Activated T-cell treated with anti-CD3 and anti-CD28 coated beads, Interleukin-2, amount 50 U/mL, for 1 hour (primary cell): Measurements from ENCODE around the gene ITM2B.
A peak's percentile ranks its signal among the peaks of the same experiment; 100 is the strongest.

Source experiments
- DNase-seq: peaks from one replicate; pipeline ENCODE4 v3.0.0-alpha.2; 2020

Gene ITM2B

GRCh38 chr13:48263196-48263595, 30.2 kb downstream of the ITM2B start:
- DNase-seq: no peak

GRCh38 chr13:48264058-48264457, 31.1 kb downstream of the ITM2B start:
- no peak for DNase-seq

- no peak for DNase-seq
Observed at GRCh38 chr13:48265217-48265815, 32.3 kb downstream of the ITM2B start.

- no peak for DNase-seq
Observed at GRCh38 chr13:48266150-48266549, 33.1 kb downstream of the ITM2B start.

GRCh38 chr13:48266701-48267639, 34.0 kb downstream of the ITM2B start:
- DNase-seq: no peak

- DNase-seq: no peak
Observed at GRCh38 chr13:48268019-48268418, 35.0 kb downstream of the ITM2B start.

- no peak for DNase-seq
Observed at GRCh38 chr13:48273346-48273745, 40.3 kb downstream of the ITM2B start.

- DNase-seq: no peak
Observed at GRCh38 chr13:48275507-48275906, 42.5 kb downstream of the ITM2B start.

GRCh38 chr13:48278806-48279205, 45.8 kb downstream of the ITM2B start:
- DNase-seq: no peak

GRCh38 chr13:48281556-48281955, 48.5 kb downstream of the ITM2B start:
- DNase-seq: no peak

GRCh38 chr13:48291730-48292129, 58.7 kb downstream of the ITM2B start:
- no peak for DNase-seq

- no peak for DNase-seq
Observed at GRCh38 chr13:48292650-48293049, 59.6 kb downstream of the ITM2B start.

GRCh38 chr13:48294653-48295052, 61.6 kb downstream of the ITM2B start:
- DNase-seq: no peak

- DNase-seq: no peak
Observed at GRCh38 chr13:48295271-48295670, 62.3 kb downstream of the ITM2B start.

GRCh38 chr13:48296528-48296927, 63.5 kb downstream of the ITM2B start:
- DNase-seq: no peak

GRCh38 chr13:48297131-48297786, 64.3 kb downstream of the ITM2B start:
- no peak for DNase-seq

- DNase-seq: no peak
Observed at GRCh38 chr13:48299591-48299990, 66.6 kb downstream of the ITM2B start.

GRCh38 chr13:48302871-48303358, 69.9 kb downstream of the ITM2B start:
- no peak for DNase-seq

GRCh38 chr13:48303359-48304142, 70.5 kb downstream of the ITM2B start, which contains the start of gene RB1:
Gene RB1 (plus strand): TSS chr13:48303751. CDS start chr13:48303913, 162 bp downstream.
- peak; percentile 90 for DNase-seq

- DNase-seq: peak; percentile 45
Observed at GRCh38 chr13:48304143-48304876, 71.3 kb downstream of the ITM2B start.

- no peak for DNase-seq
Observed at GRCh38 chr13:48311223-48311622, 78.2 kb downstream of the ITM2B start.
